ENCODE data around the gene GTPBP1. TPM values are rescaled to one million over a fixed set of nuclear protein-coding genes. Genes with fewer than 3 reads are reported as not detected.

The GTPBP1 gene
- total and polyA plus RNA-seq, 2 donors (not counting 1 experiment from before 2014, with no cell fraction given): 77.8 to 174 TPM

GRCh38 chr22:38741576-38741975 lies 35.8 kb downstream of the GTPBP1 start:
- H3K9me3 Mint-ChIP-seq (ENCODE audit: insufficient read depth): no peaks in the 10 kb centered on the region
- peak overlapping the region; percentile 26 for H3K27ac Mint-ChIP-seq
- H3K4me3 Mint-ChIP-seq: no peak overlapping the region
- ChIA-PET CTCF (interaction anchor here (1.3 to 1.5 kb wide), 2 partner anchors 9 to 10 kb away, joined by 4 to 7 read pairs; no protein-coding TSS in a partner anchor), POLR2A (no interaction called here)
- TF ChIP-seq EZH2 (IDR thresholded peaks at IDR 0.05; ENCODE audit: borderline replicate concordance, insufficient read depth, low read depth, low read length, poor library complexity, severe bottlenecking) (no peak), CTCF (IDR thresholded peaks at IDR 0.05) (no peak)
- peaks cover 0 to 2% of the 10 kb centered on the region in 2 donors for H3K4me1 ChIP-seq (ENCODE audit: control insufficient read depth in 2 of 2, insufficient read depth in 2 of 2, low read length in 2 of 2)
- no peaks in the 10 kb centered on the region for H3K9me3 ChIP-seq (ENCODE audit: control extremely low read depth in 1 of 3, control insufficient read depth in 2 of 3, insufficient read depth in 1 of 3, low read length in 2 of 3)
- H3K4me1 Mint-ChIP-seq: peaks cover 5% of the 10 kb centered on the region
- peaks cover 7 to 99% of the 10 kb centered on the region in 2 experiments for H3K36me3 ChIP-seq (replicated peaks in 1 of 2; ENCODE audit: control extremely low read depth in 1 of 2, control insufficient read depth in 1 of 2, extremely low read depth in 1 of 2, insufficient read depth in 2 of 2, low read length in 1 of 2)
- H3K9ac ChIP-seq (ENCODE audit: low read length): no peak overlapping the region
- intact Hi-C loops (cut with micrococcal nuclease): no loop called here
- no peak overlapping the region for H3K27ac ChIP-seq (ENCODE audit: low read length in 2 of 2)
- ATAC-seq (ENCODE audit: low read depth) (no peak), DNase-seq (no peak)
- no peaks in the 10 kb centered on the region for H3K27me3 Mint-ChIP-seq
- peaks cover 100% of the 10 kb centered on the region for H4K20me1 ChIP-seq (ENCODE audit: control insufficient read depth, insufficient read depth, low read length, poor library complexity, severe bottlenecking)
- H3K4me3 ChIP-seq (ENCODE audit: control extremely low read depth in 1 of 5, extremely low read depth in 1 of 5, insufficient read depth in 1 of 5, low read depth in 2 of 5, low read length in 4 of 5): no peak overlapping the region
- H2AFZ ChIP-seq (ENCODE audit: insufficient read depth, low read depth, low read length, poor library complexity, severe bottlenecking): no peak overlapping the region
- H3K79me2 ChIP-seq (ENCODE audit: control insufficient read depth, insufficient read depth, low read length): peaks cover 39% of the 10 kb centered on the region
- no peak overlapping the region for H3K4me2 ChIP-seq (replicated peaks; ENCODE audit: low read depth, low read length, poor library complexity, severe bottlenecking)
- no peaks in the 10 kb centered on the region for H3K27me3 ChIP-seq (replicated peaks in 1 of 4; ENCODE audit: control extremely low read depth in 1 of 4, control insufficient read depth in 3 of 4, insufficient read depth in 4 of 4, low read length in 3 of 4)
- 94% methylated on average over 8 of the region's 10 CpGs for WGBS (ENCODE audit: insufficient coverage)

GRCh38 chr22:38742176-38742942 lies 36.6 kb downstream of the GTPBP1 start:
- Mint-ChIP-seq H3K27me3 (no peaks in the 10 kb centered on the region), H3K27ac (peak overlapping the region; percentile 50)
- intact Hi-C loops (cut with micrococcal nuclease): no loop called here

More at GRCh38 chr22:38742176-38742942, 36.6 kb downstream of the GTPBP1 start:
- POLR2A ChIA-PET: interaction anchor here (0.7 to 1.7 kb wide), 4 partner anchors 9 to 28 kb away, joined by 3 to 4 read pairs (median 4); no protein-coding TSS in a partner anchor
- ATAC-seq (ENCODE audit: low read depth) (no peak), DNase-seq (no peak)
- Mint-ChIP-seq H3K4me3 (no peak overlapping the region), H3K9me3 (ENCODE audit: insufficient read depth) (no peaks in the 10 kb centered on the region), H3K4me1 (peaks cover 1% of the 10 kb centered on the region)
- Histone ChIP-seq H3K36me3 (replicated peaks in 1 of 2; ENCODE audit: control extremely low read depth in 1 of 2, control insufficient read depth in 1 of 2, extremely low read depth in 1 of 2, insufficient read depth in 2 of 2, low read length in 1 of 2) (peaks cover 5 to 98% of the 10 kb centered on the region in 2 experiments), H3K9ac (ENCODE audit: low read length) (no peak overlapping the region), H2AFZ (ENCODE audit: insufficient read depth, low read depth, low read length, poor library complexity, severe bottlenecking) (no peak overlapping the region), H3K4me1 (ENCODE audit: control insufficient read depth in 2 of 2, insufficient read depth in 2 of 2, low read length in 2 of 2) (peaks cover 0 to 2% of the 10 kb centered on the region in 2 donors), H3K27me3 (replicated peaks in 1 of 4; ENCODE audit: control extremely low read depth in 1 of 4, control insufficient read depth in 3 of 4, insufficient read depth in 4 of 4, low read length in 3 of 4) (no peaks in the 10 kb centered on the region), H3K9me3 (ENCODE audit: control extremely low read depth in 1 of 3, control insufficient read depth in 2 of 3, insufficient read depth in 1 of 3, low read length in 2 of 3) (no peaks in the 10 kb centered on the region), H4K20me1 (ENCODE audit: control insufficient read depth, insufficient read depth, low read length, poor library complexity, severe bottlenecking) (peaks cover 94% of the 10 kb centered on the region), H3K27ac (ENCODE audit: low read length in 2 of 2) (no peak overlapping the region), H3K4me2 (replicated peaks; ENCODE audit: low read depth, low read length, poor library complexity, severe bottlenecking) (no peak overlapping the region), H3K79me2 (ENCODE audit: control insufficient read depth, insufficient read depth, low read length) (peaks cover 41% of the 10 kb centered on the region), H3K4me3 (ENCODE audit: control extremely low read depth in 1 of 5, extremely low read depth in 1 of 5, insufficient read depth in 1 of 5, low read depth in 2 of 5, low read length in 4 of 5) (no peak overlapping the region)
- 97% methylated on average over 24 of the region's 25 CpGs for WGBS (ENCODE audit: insufficient coverage)
- TF ChIP-seq EZH2 (IDR thresholded peaks at IDR 0.05; ENCODE audit: borderline replicate concordance, insufficient read depth, low read depth, low read length, poor library complexity, severe bottlenecking) (no peak), CTCF (IDR thresholded peaks at IDR 0.05) (no peak)
- CTCF ChIA-PET: interaction anchor here (0.9 to 1.5 kb wide), 4 partner anchors 9 to 24 kb away, joined by 3 to 7 read pairs (median 4); no protein-coding TSS in a partner anchor
